ENCODE measurements around the gene LSM14A.

LSM14A gene

DNA sequence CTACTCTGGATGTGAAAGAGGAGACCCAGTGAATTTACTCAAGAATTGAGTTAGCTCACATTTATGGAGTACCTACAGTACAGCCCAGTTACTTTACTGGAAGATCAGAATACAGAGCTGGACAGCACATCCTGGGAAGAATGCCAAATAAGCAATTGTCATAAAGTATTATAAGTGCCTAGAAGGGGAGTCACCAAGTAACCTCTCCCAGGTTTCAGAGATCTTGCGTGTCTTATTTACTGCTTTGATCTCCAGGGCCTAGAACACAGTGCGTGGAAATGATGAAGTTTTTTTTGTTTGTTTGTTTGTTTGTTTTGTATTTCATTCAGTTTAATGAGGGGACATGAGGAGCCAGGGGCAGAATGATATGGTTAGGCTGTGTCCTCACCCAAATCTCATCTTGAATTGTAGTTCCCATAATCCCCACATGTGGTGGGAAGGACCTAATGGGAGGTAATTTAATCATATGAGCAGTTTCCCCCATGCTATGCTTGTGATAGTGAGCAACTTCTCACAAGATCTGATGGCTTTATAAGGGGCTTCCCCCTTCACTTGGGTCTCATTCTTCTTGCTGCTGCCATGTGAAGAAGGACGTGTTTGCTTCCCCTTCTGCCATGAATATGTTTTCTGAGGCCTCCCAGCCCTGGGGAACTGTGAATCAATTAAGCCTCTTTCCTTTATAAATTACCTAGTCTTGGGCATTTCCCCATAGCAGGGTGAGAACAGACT is 87.2 kb downstream of the LSM14A start:
- no peak for DNase-seq

DNA sequence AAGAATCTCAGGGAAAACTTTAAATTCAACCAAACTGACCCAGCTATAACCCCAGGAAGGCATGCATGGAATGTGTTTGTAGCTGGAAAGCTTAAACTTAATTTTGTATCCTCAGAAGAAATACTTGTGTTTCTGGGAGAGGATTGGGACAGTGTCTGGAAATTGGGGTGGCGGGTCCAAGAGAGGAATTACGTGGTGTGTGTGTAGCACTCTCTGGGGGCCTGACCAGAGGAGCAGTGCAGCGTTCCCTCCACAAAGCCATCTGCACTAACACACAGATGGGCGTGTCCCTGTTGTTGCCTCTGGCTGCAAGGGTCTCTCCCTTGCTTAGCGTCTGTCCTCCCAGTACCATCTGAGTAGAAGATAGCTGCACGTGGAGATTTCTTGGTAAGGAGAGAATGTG is 88.5 kb downstream of the LSM14A start:
- no peak for DNase-seq

DNA sequence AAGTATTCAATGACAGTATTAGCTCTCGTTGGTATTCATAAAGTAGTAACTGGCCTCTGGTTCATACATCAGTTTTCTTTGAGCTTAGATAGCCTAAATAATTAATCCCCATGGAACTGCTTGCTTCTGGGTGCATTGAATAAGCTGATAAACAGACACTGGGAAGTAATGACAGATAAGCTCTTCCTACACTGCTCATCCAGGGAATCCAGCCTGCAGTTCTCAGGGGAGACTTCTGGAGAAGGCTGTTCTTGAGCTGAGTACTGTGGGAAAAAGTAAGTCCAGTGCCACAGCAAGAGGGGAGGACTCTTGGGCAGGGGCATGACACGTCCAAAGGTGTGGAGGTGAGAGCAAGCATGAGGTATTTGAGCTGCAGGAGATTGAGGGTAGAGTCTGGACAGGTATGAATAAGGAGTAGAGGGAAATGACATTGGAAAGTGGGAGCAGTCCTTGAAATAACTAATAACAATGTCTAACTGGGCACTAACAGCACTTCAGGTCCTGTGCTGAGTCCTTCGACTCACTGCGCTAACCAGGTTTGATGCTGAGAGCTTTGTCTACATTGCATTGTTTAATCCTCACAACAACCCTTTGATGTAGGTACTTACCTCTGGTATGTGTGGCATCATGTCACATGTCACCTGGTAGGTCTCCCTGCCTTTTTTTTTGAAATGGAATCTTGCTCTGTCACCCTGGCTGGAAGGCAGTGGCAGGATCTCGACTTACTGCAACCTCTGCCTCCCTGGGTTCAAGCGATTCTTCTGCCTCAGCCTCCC is 89.2 kb downstream of the LSM14A start:
- no peak for DNase-seq

DNA sequence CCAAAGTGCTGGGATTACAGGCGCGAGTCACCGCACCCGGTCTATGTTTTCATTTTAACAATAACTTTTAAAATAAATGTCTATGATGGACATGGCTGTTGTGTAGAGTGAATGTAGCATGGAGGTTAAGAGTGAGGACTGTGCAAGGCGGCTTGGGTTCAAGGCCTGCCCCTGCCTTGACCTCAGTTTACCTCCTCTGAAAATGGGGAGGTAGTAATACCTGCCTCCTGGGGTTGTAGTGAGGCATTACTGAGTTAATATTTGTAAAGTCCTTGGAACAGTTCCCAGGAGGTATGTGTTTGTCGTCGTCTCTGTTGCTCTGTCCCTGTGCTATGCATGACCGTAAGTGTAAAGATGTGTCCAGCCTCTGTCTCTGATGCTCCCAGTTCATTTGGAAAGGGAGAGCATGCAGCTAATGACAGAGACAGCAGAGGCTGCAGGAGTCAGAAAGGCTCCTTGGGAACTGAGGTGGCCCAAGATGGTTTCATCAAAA is 91.5 kb downstream of the LSM14A start:
- DNase-seq: no peak

DNA sequence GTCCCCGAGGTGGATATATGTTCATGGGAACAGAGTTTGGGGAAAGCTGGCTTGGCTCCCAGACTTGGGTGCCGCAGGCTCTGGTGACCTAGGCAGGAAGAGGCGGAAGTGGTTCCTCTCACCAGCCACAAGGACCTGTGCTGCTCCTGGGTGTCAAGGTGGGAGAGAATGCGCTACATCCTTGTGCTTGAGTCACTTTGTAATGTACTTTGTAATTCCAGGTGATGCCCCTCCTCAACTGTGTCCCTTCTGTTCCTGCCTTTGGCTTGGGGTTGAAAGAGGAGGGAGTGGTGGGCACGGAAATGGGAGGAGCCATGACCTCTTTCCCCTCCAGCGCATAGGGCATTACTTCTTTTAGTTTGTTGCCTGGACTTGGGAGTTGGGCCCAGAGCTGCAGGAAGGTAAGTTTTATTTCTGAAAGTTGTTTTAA is 92.9 kb downstream of the LSM14A start:
- no peak for DNase-seq

DNA sequence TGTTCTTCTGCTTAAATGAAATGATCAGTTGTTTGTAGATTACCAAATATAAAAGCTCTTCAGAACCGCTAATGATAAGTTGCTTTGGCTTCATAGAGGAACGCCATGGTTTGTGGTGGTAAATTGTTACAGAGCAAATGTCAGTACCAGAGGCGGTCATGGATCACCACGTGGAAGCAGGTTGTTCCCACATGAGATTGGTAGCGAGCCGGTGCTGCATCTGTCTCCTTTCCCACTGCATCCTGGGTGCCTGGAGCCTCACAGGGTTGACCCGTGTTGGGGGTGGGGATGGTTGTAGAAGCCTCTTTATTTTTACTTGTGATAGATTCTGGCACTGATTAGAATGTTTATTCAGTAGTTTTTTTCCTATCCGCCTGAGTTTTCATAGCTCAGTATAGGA is 96.8 kb downstream of the LSM14A start:
- no peak for DNase-seq

DNA sequence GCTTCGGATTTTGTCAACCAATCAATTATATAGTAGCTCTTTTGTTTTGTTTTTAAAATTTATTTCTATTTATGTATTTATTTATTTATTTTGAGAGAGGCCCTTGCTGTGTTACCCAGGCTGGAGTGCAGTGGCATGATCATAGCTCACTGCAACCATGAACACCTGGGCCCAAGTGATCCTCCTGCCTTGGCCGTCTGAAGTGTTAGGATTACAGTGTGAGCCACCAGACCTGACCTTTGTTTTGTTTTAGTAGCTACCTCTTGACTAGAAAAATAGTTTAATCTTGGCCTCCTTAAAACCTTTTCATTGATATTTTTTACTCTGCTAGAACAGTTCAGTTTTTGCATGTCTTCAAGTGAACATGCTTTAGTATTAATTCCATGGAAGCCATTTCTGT is 97.2 kb downstream of the LSM14A start:
- no peak for DNase-seq

DNA sequence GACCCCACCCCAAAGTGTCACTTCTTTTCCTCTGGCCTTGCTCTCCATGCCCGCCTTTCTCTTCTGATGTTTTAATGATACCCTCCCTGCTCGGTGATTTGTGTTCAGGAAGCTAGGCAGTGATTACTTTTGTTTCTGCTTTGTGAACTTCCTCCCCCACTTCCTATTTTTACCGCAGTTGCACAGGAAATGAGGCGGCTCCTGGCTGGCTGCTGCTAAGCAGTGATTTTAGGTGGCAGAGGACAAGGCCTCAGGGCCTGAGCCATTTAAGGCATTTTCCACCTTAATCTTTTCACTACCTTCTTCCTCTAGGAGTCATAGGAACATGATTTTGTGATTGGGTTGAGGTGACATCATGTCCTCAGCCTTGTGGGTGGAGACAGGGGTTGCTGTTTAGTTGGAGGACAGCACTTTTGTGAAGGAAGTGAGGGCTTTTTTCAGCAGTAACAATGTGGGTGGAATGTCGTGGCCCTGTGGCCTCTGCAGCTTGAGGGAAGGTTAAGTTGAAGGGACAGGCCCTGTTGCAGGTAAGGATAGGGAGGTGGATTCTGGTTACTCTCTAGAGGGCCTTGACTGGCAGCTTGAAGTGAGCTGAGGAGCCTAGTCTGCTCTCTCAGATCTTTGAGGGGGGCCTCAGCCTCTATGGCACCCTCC is 97.8 kb downstream of the LSM14A start:
- DNase-seq: no peak

DNA sequence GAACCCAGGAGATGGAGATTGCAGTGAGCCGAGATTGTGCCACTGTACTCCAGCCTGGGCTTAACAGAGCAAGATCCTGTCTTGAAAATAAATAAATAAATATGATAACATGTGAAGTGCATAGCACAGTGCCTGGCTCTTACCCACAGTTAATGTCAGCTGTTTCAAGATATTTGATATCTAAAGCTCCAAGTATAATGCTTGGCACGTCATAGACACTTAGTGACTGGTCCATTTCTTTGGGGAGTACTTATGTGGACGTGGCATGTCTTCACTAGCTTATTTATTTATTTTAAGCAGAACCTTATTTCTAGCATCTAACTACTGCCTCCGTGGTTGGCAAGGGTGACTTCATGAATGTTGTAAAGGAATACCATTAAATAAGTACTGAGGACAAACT is 100.8 kb downstream of the LSM14A start:
- DNase-seq: no peak

DNA sequence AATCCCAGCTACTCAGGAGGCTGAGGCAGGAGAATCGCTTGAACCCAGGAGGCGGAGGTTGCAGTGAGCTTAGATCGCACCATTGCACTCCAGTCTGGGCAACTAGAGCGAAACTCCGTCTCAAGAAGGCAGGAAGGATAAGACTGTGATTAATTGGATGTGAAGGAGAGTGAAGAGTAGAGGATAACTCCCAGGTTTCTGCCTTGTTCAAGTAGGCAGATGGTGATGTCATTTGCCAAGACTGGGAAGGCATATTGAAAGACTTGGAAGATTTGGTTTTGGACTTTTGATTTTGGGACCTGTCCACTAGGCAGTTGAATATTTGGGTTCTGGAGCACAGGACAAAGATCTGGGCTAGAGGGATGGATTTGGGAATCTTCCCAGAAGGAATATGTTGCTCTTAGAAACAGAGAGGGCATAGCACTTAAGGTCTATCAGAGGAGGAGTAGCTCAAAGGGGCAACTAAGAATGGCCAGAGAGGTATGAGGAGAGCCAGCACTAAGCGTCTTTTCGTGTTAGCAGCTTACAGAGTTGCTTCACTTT is 102.1 kb downstream of the LSM14A start:
- DNase-seq: no peak

DNA sequence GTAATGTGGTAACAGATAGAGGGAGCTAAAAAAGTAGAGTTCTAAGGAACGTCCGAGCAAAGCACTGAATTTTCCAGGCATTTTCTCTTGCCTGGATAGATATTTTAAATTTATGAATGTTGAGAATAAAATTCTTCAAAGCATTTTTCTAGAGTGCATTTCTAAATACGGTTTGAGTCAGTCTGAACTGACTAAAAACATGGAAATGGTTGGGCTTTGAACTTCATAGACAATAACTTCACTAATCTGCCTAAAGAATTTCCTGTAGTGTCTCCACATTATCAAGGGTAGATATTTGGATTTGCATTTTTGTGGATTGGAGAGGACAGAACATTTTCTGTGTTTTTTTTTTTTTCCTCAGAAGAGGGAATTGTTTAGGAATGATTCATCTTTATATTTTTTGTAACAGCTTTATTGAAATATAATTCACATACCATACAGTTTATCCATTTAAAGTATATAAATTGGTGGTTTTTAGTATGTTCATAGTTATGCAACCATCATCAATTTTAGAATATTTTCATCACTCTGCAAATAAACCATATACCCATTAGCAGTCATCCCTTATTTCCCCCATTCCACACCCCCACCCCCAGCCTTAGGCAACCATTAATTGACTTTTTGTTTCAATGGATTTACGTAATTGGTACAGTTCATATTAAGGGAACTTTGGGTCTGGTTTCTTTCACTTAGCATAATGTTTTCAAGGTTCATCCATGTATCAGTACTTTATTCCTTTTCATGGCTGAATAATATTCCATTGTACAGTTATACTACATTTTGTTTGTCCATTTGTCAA is 102.7 kb downstream of the LSM14A start:
- DNase-seq: no peak

DNA sequence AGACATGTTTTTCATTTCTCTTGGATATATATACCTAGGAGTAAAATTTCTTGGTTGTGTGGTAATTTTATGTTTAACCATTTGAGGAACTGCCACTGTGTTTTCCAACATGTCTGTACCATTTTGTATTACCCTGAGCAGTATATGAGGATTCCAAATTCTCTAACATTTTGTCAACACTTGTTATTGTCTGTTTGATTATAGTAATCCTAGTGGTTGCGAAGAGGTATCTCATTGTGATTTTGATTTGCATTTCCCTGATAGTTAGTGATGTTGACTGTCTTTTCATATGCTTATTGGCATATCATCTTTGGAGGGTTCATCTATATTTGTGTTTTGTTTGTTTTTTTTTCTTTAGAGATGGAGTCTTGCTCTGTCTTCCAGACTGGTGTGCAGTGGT is 103.4 kb downstream of the LSM14A start:
- DNase-seq: no peak

DNA sequence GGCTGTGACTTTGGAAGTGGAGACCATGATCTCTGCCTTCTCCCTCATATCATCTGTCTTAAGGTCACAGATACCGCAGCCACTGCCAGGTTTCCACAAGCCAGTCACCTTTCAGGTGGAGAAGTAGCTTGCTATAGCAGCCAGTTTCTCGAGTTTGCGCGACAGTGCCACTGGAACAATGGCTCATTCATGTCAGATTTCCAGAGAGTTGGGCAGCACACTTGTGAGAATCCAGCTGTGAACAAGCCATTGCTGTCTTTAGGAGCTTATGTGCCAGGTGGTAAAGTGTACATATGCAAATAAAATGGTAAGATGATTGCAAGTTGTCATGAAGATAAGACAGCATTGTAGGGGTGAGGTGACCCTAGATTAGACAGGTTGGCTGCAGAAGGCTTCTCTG is 104.3 kb downstream of the LSM14A start:
- no peak for DNase-seq

DNA sequence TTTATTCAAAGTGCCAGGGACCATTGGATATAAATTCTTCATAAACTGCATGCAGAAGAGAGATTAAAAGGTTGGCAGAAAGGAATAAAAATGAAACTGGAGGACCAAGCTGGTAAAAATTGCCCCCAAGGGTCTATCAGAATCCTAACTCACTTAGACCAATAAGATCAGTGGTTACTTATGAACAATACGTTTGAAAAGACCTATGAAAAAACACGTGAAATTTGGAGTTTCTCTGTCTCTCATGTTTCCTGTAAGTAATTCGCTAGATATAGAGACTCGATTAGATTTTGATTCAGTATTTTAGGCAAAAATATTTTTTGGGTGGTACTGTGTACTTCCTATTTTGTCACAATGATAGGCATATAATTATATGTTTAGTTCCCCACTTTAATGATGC is 104.9 kb downstream of the LSM14A start:
- no peak for DNase-seq

DNA sequence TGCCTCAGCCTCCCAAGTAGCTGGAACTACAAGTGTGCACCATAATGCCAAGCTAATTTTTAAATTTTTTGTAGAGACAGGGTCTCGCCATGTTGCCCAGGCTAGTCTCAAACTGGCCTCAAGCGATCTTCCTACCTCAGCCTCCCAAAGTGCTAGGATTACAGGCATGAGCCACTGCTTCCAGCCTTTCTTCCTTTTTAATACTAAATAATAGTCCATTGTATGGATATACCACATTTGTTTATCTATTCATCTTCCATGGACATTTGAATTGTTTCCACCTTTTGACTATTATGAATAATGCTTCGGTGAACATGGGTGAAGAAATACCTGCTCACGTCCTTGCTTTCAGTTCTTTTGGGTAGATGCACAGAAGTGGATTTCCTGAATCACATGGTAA is 106.5 kb downstream of the LSM14A start:
- DNase-seq: no peak

Measured in activated gamma-delta T cell (primary cell).